ENCODE measurements around the gene DEK.

GRCh38 chr6:18207438-18207837, 56.9 kb downstream of the DEK start:
- TF ChIP-seq SUZ12 (IDR thresholded peaks at IDR 0.05) (no peak), ARNT (IDR thresholded peaks at IDR 0.05) (no peak), NFRKB (IDR thresholded peaks at IDR 0.05) (no peak), FOXK2 (IDR thresholded peaks at IDR 0.05) (no peak), BHLHE40 (IDR thresholded peaks at IDR 0.05; ENCODE audit: borderline replicate concordance) (no peak), LEF1 (IDR thresholded peaks at IDR 0.05; ENCODE audit: borderline replicate concordance) (no peak), CTBP1 (IDR thresholded peaks at IDR 0.05; ENCODE audit: borderline replicate concordance) (no peak), TARDBP (IDR thresholded peaks at IDR 0.05) (no peak), PKNOX1 (IDR thresholded peaks at IDR 0.05) (no peak), ELF4 (IDR thresholded peaks at IDR 0.05) (no peak), HDGF (IDR thresholded peaks at IDR 0.05; ENCODE audit: borderline replicate concordance) (no peak), FOXA1 (IDR thresholded peaks at IDR 0.05) (no peak), FOXM1 (IDR thresholded peaks at IDR 0.05; ENCODE audit: borderline replicate concordance) (no peak), SP1 (IDR thresholded peaks at IDR 0.05) (no peak)
